ENCODE results near the gene MMP15.

Gene MMP15

DNA sequence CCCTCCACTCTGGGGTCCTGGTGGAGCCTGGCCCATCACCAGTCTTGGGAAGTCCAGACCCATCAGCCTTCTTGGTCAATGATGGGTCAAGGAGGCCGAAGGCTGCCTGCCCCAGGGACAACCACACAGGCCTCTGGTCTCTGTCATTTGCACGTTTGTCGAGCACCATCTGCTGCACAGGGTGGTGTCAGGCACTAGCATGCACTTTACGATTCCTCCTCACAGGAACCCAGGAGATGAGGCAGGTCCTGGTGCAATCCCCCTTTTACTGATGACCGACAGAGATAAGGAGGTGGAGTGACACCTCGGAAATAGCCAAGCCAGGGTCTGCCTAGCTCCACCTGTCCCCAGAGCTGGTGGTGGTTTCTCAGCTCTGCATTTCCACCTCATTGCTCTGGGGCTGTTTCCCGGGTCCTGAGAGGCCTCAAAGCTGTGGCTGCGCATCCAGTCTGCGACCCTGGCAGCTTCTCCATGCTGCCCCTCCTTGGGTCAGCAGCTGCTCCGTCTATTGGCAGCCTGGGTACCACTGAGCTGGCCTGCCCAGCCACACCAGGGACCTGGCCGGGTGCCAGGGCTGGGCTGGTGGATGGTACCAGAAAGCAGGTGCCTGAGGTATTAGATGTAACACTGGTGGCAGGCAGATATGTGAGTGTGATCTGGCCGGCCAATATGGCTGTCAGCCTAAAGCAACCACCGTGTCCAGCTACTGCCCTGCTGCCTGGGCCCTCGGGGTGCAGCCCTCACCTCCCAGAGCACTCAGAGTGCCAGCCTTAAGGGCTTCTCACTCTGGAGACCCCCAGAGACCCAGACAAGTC is 10.0 kb downstream of the MMP15 start:
- no peak for DNase-seq (ENCODE audit: low spot score)

DNA sequence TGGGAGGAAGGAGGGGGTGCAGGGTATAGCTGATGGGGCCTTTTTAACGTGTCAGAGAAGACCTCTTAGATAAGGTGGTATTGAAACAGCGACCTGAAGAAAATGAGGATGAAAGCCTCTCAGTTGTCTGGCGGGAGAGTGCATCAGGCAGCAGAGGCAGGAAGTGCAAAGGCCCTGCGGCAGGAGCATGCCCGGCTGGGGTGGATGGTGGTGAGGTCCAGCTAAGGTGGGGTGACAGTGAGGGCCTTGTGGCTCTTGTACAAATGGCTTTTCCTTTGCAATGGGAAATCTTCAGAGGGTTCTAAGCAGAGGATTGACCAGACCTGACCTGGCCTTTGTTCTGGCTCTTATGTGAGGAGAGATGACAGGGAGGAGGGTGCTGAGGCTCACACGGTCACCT is 11.4 kb downstream of the MMP15 start:
- no peak for DNase-seq (ENCODE audit: low spot score)

DNA sequence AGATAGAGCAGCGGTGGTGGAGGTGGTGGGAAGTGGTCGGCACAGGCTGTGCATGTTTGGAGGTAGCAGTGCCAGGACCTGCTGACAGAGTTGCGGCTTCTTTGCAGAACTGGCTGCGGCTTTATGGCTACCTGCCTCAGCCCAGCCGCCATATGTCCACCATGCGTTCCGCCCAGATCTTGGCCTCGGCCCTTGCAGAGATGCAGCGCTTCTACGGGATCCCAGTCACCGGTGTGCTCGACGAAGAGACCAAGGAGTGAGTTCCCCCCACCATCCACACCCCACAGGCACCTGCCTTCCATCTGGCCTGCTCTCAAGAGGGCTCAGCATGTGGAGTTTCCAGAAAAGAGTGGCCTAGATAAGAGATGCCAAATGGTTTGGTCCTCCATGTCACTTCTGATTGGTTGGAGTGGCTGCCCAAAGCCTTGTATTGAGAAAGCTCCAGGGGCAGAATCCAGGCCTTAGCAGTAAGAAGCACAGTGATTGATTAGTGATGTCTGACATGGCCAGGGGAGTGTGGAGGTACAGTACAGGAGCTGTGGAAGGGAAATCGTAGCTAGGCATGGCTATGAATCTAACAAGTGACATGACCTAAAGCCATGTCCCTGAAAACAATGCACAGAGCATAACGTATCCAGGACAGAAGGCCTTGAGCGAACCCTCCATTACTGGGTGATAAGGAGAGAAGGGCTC is 12.0 kb downstream of the MMP15 start:
- no peak for DNase-seq (ENCODE audit: low spot score)

DNA sequence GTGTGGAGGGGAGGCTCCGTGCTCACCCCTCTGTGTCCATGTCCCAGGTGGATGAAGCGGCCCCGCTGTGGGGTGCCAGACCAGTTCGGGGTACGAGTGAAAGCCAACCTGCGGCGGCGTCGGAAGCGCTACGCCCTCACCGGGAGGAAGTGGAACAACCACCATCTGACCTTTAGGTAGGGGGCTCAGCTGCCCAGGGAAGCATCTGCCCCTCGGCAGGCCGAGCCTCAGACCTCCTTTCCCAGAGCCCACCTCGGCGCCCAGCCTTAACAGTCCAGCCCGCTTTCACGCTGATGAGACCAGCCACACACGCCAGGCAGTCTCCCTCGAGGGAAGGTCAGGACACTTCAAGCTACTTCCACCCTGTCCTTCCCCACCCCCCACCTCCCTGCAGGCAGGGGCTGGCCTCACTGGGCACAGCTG is 12.7 kb downstream of the MMP15 start:
- no peak for DNase-seq (ENCODE audit: low spot score)

DNA sequence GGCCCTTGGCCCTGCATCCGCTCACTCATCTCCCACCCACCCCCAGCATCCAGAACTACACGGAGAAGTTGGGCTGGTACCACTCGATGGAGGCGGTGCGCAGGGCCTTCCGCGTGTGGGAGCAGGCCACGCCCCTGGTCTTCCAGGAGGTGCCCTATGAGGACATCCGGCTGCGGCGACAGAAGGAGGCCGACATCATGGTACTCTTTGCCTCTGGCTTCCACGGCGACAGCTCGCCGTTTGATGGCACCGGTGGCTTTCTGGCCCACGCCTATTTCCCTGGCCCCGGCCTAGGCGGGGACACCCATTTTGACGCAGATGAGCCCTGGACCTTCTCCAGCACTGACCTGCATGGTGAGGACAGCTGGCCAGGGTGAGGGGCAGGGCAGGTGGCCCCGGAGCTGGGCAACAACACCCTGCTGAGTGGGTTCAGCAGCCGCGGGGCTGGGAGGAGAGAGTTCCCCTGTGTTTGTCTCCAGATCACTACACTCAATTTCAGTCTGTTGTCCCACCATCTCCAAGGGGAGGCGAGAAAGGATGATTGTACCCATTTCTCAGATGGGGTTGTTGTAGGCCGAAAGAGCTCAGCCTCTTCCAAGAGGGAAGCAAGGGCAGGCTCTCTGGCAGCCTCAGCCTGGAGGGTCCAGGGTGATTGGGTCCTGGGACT is 14.4 kb downstream of the MMP15 start:
- DNase-seq (ENCODE audit: low spot score): no peak

- DNase-seq (ENCODE audit: low spot score): no peak
These were observed 14.9 kb downstream of the MMP15 start for GRCh38 chr16:58040496-58040846.

DNA sequence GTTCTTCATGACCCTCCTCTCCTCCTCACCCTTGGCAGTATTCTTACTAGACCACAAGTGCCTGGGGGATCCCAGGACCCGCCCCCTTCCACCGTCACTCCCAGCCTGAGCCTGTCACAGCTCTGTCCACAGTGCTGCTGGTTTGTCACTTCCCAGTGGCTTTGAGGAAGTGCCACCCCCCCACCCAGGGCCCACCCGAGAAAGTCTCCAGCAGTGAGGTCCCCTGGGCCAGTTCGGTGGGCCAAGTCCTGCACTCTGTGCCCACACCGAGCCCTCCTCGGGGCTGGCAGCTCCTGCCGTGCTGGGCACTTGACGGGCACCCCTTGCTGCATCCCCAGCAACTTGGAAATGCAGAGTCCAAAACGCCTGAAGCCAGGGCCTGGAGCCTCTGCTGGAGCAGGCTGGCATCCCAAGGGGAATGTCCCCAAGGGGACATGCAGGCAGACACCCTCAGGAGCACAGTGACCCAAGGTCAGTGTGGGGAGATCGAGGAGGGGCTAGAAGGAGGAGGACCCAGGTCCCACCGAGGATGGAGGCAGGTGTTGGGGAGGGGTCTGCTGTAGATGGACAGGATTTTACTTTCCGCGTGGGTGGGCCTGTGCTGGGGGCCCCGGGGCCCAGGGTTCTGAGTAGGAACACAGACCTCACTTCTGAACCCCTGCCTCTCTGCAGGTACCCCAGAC is 15.5 kb downstream of the MMP15 start:
- DNase-seq (ENCODE audit: low spot score): no peak

- no peak for DNase-seq (ENCODE audit: low spot score)
These were observed 16.0 kb downstream of the MMP15 start for GRCh38 chr16:58041628-58041955.

- DNase-seq (ENCODE audit: low spot score): no peak
These were observed 16.7 kb downstream of the MMP15 start for GRCh38 chr16:58042001-58042885.

DNA sequence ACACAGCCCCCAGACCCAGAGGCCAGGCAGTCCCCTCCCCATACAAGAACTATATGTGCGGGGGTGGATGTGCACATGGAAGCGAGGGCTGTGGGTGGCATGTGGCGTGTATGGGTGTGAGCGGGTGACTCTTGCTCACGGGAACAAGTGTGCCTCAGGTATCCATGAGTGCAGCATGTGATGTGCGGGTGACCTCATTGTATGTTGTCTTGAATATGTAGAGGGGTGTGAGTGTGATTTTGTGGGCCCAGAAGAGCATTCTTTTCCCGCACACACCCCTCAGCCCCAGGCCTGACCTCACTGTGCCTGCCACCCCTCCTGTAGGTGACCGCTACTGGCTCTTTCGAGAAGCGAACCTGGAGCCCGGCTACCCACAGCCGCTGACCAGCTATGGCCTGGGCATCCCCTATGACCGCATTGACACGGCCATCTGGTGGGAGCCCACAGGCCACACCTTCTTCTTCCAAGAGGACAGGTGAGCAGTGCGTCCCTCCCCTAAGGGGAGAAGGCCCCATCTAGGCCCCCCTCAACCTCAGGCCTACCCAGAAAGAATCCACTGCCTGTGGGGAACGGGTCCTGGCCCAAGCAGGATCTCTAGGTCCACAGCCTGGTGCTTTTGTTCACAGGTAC is 17.4 kb downstream of the MMP15 start:
- DNase-seq (ENCODE audit: low spot score): no peak

GRCh38 chr16:58043571-58044155 is 18.1 kb downstream of the MMP15 start:
- DNase-seq (ENCODE audit: low spot score): no peak

GRCh38 chr16:58044266-58045019 is 18.9 kb downstream of the MMP15 start:
- DNase-seq (ENCODE audit: low spot score): no peak

- no peak for DNase-seq (ENCODE audit: low spot score)
These were observed 19.5 kb downstream of the MMP15 start for GRCh38 chr16:58045096-58045495.

- DNase-seq (ENCODE audit: low spot score): no peak
These were observed 20.7 kb downstream of the MMP15 start for GRCh38 chr16:58046054-58046881.

GRCh38 chr16:58046936-58047335 is 21.4 kb downstream of the MMP15 start:
- DNase-seq (ENCODE audit: low spot score): no peak

DNA sequence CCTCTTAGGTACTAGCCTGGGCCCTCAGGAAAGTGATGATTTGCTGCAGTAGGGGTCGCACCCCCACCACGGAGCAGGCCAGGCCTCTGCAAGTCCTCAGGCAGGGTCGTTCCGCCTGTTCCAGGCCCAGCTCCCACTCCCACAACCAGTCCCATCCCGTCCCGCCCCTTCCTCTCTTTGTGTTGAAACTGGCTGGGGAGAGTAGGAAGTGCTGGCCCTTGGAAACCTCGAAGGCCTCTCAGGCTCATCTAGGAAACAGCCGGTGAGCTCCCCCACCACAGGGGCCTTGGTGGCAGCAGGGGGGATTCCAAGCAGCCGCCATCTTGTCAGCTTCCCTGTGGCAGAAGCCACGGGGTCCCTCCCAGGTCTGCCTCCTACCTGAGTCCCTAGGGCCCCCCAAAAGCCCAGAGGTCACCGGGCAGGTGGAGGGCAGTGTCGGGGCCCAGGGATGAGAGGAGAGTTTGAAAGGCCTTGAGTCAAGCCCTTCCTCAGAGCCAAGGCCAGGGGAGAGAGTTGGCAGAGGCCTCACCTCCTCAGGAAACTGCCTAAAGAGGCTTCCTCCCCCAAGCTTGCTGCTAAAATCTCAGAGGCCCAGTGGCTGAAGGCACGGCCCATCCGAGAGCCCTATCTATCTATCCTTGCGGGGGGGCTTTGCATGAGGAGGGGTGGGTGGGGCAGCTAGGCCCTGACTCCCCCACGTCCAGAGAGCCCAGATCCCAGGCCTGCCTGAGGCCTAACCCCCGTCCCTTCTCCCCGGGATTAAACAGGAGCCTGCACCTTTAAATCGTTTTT is 22.2 kb downstream of the MMP15 start:
- no peak for DNase-seq (ENCODE audit: low spot score)

GRCh38 chr16:58048494-58049231 is 23.1 kb downstream of the MMP15 start:
- no peak for DNase-seq (ENCODE audit: low spot score)

Measured in Ammon's horn (tissue), 1 donor.